AG09319 (cell line): ENCODE results near the gene SRGAP3.

Source experiments
- DNase-seq: peaks from one replicate; pipeline ENCODE4 v3.0.0-alpha.2; 2010; ENCODE audit warnings: low read depth; ENCODE audit errors: extremely low read depth
- CTCF ChIP-seq: IDR thresholded peaks from 2 replicates; pipeline ENCODE4 v1.5.1; 2011; ENCODE audit warnings: low read depth, mild to moderate bottlenecking, inconsistent platforms, low read length, moderate library complexity

The SRGAP3 gene

GRCh38 chr3:8952130-8952529, 297.3 kb downstream of the SRGAP3 start:
- no peak for DNase-seq
- TF ChIP-seq CTCF: no peak

GRCh38 chr3:8945890-8946600, 303.4 kb downstream of the SRGAP3 start:
- DNase-seq: no peak
- TF ChIP-seq CTCF: no peak

GRCh38 chr3:8942746-8943488, 306.5 kb downstream of the SRGAP3 start:
- no peak for DNase-seq
- TF ChIP-seq CTCF: no peak

GRCh38 chr3:8942115-8942514, 307.3 kb downstream of the SRGAP3 start:
- DNase-seq: no peak
- TF ChIP-seq CTCF: no peak

- peak; percentile 26 for TF ChIP-seq CTCF
- no peak for DNase-seq
These were observed 311.4 kb downstream of the SRGAP3 start for GRCh38 chr3:8938021-8938420.

- peak; percentile 36 for DNase-seq
- no peak for TF ChIP-seq CTCF
These were observed 312.1 kb downstream of the SRGAP3 start for GRCh38 chr3:8937064-8938020.
